ENCODE data around the gene DGKD. TPM values are rescaled to one million over a fixed set of nuclear protein-coding genes. Genes with fewer than 3 reads are reported as not detected.

DGKD gene
- total RNA-seq, 1 experiment from 2014 or later, result 52.0 TPM

DNA sequence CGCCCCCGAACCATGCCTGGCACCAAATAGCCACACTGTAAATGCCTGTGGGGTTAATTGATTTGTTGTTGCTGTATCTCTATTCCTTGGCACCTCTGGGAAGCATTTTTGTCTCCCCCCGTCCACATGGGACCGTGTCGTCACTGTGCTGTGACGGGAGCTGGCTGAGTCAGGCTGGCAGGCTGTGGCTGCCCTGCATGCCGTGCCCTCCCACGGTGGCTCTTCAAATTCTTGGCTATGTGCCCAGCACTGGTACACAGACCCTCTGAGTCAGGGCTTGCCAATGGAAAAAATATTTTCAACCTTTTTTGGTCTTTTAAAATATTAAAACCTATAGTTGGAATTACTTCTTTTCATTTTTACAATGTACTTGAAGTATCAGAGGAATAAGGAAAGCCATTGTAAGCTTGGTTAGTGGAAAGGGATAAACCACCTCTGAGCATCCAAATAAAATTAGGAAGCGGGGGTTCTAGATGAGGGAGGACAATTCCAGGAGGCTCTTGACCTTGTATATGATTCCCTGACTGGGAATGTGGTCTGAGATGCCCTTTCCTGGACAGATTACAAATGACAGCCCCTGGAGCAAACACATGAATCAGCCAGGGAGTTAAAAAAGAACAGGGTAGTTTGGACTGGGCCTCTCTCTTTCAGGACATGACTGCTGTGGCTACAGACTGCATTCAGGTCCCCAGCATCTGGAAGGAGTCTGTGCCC, 59.4 kb downstream of the DGKD start:
- BruUV-seq (replicated peaks), result no TSS peak
- Histone ChIP-seq H3K27me3 (ENCODE audit: insufficient read depth, low read length) (no peaks in the 10 kb centered on the region), H3K27ac (ENCODE audit: low read depth, low read length) (peak overlapping the region; percentile 82), H3K9me3 (ENCODE audit: control insufficient read depth in 1 of 2, insufficient read depth in 1 of 2, low read depth in 1 of 2, low read length in 2 of 2) (peaks cover 0 to 18% of the 10 kb centered on the region in 2 experiments; a peak in 1 of 4 replicates), H3K36me3 (ENCODE audit: control insufficient read depth in 1 of 2, insufficient read depth in 2 of 2, low read length in 2 of 2) (peaks cover 0 to 10% of the 10 kb centered on the region in 2 experiments; a peak in 2 of 4 replicates), H3K4me3 (replicated peaks in 1 of 2; ENCODE audit: low read depth in 1 of 2, low read length in 2 of 2) (peak overlapping the region in 1 of 2 experiments; percentile 33; a peak in 2 of 4 replicates), H3K4me2 (ENCODE audit: low read length) (peak overlapping the region; percentile 78), H3K9ac (ENCODE audit: low read length) (peak overlapping the region; percentile 54), H2AFZ (ENCODE audit: low read depth, low read length, poor library complexity, severe bottlenecking) (no peak overlapping the region), H3K79me2 (ENCODE audit: insufficient read depth, low read length) (peaks cover 70% of the 10 kb centered on the region), H3K4me1 (ENCODE audit: control insufficient read depth in 1 of 2, insufficient read depth in 2 of 2, low read length in 2 of 2) (peaks cover 48 to 67% of the 10 kb centered on the region in 2 experiments), H4K20me1 (ENCODE audit: insufficient read depth) (peaks cover 7% of the 10 kb centered on the region; the same call in 1 of the 2 replicates), H3K9me2 (ENCODE audit: insufficient read depth) (no peaks in the 10 kb centered on the region)
- intact Hi-C loops (cut with micrococcal nuclease), result no loop called here
- ATAC-seq, result peak; percentile 75
- DNase-seq (ENCODE audit: low read depth, low spot score), result peak; percentile 83
- CTCF ChIA-PET, result interaction anchor here (1.3 to 2.0 kb wide), 2 partner anchors 10 to 30 kb away, joined by 4 to 8 read pairs; no protein-coding TSS in a partner anchor
- POLR2A ChIA-PET, result no interaction called here
- RAD21 ChIA-PET (ENCODE audit: low non-redundant PET in 1 of 2, low total read pairs in 2 of 2, uncharacterized antibody in 2 of 2, unreplicated experiment in 2 of 2), result interaction anchor here in 1 of 2 experiments (1.4 kb wide), 1 partner anchor 30 kb away, joined by 3 read pairs; no protein-coding TSS in a partner anchor
- no peak for TF ChIP-seq CEBPB (IDR thresholded peaks at IDR 0.05; ENCODE audit: low read depth)
- TF ChIP-seq YY1 (IDR thresholded peaks at IDR 0.05; ENCODE audit: extremely low read depth, insufficient replicate concordance, low read depth, low read length), result no peak
- no peak for TF ChIP-seq EZH2phosphoT487 (IDR thresholded peaks at IDR 0.05; ENCODE audit: borderline replicate concordance)
- no peak for TF ChIP-seq EZH2 (IDR thresholded peaks at IDR 0.05)
- TF ChIP-seq, protein P1, sequence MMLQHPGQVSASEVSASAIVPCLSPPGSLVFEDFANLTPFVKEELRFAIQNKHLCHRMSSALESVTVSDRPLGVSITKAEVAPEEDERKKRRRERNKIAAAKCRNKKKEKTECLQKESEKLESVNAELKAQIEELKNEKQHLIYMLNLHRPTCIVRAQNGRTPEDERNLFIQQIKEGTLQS (IDR thresholded peaks at IDR 0.05), result no peak; the same call in 1 of the 2 replicates
- peak; percentile 70 for TF ChIP-seq JUND (IDR thresholded peaks at IDR 0.05)
- peak; percentile 45; the same call in 1 of the 2 replicates for TF ChIP-seq CBX3 (IDR thresholded peaks at IDR 0.05; ENCODE audit: low read depth)
- TF ChIP-seq FOSL1 (IDR thresholded peaks at IDR 0.05; ENCODE audit: low read depth), result peak; percentile 74
- peak; percentile 55 for TF ChIP-seq POLR2AphosphoS5 (IDR thresholded peaks at IDR 0.05; ENCODE audit: low read depth, low read length)
- TF ChIP-seq ELF1 (IDR thresholded peaks at IDR 0.05; ENCODE audit: borderline replicate concordance, low read depth), result no peak
- TF ChIP-seq MAX (IDR thresholded peaks at IDR 0.05), result peak; percentile 80
- no peak for TF ChIP-seq TCF7L2 (IDR thresholded peaks at IDR 0.05; ENCODE audit: borderline replicate concordance, extremely low read depth, insufficient read depth, insufficient read length)
- TF ChIP-seq, protein P2, sequence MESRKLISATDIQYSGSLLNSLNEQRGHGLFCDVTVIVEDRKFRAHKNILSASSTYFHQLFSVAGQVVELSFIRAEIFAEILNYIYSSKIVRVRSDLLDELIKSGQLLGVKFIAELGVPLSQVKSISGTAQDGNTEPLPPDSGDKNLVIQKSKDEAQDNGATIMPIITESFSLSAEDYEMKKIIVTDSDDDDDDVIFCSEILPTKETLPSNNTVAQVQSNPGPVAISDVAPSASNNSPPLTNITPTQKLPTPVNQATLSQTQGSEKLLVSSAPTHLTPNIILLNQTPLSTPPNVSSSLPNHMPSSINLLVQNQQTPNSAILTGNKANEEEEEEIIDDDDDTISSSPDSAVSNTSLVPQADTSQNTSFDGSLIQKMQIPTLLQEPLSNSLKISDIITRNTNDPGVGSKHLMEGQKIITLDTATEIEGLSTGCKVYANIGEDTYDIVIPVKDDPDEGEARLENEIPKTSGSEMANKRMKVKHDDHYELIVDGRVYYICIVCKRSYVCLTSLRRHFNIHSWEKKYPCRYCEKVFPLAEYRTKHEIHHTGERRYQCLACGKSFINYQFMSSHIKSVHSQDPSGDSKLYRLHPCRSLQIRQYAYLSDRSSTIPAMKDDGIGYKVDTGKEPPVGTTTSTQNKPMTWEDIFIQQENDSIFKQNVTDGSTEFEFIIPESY (IDR thresholded peaks at IDR 0.05; ENCODE audit: extremely low read depth, insufficient replicate concordance, low read length), result no peak
- TF ChIP-seq POLR2A (IDR thresholded peaks at IDR 0.05; ENCODE audit: borderline replicate concordance, extremely low read depth, insufficient read depth, insufficient read length), result no peak
- peak; percentile 35; the same call in 1 of the 2 replicates for TF ChIP-seq SRF (IDR thresholded peaks at IDR 0.05; ENCODE audit: low read depth)
- TF ChIP-seq ZNF274 (IDR thresholded peaks at IDR 0.05; ENCODE audit: low read depth, low read length), result no peak
- TF ChIP-seq CTCF (IDR thresholded peaks at IDR 0.05 in 2 of 3, conservative IDR thresholded peaks at IDR 0.05 in 1 of 3; ENCODE audit: borderline replicate concordance in 1 of 3, insufficient read depth in 1 of 3, low read depth in 2 of 3, low read length in 2 of 3), result no peak
- no peak for TF ChIP-seq ZFX (IDR thresholded peaks at IDR 0.05)
- peak; percentile 46 for TF ChIP-seq SIN3A (IDR thresholded peaks at IDR 0.05; ENCODE audit: low read depth)
- TF ChIP-seq RAD21 (IDR thresholded peaks at IDR 0.05; ENCODE audit: low read depth), result no peak
- TF ChIP-seq SP1 (IDR thresholded peaks at IDR 0.05; ENCODE audit: low read depth), result peak; percentile 76
- TF ChIP-seq EGR1 (IDR thresholded peaks at IDR 0.05; ENCODE audit: low read depth), result peak; percentile 75
